ENCODE results near the gene CEP41. TPM values are rescaled to one million over a fixed set of nuclear protein-coding genes. Genes with fewer than 3 reads are reported as not detected.

The CEP41 gene, protein sequence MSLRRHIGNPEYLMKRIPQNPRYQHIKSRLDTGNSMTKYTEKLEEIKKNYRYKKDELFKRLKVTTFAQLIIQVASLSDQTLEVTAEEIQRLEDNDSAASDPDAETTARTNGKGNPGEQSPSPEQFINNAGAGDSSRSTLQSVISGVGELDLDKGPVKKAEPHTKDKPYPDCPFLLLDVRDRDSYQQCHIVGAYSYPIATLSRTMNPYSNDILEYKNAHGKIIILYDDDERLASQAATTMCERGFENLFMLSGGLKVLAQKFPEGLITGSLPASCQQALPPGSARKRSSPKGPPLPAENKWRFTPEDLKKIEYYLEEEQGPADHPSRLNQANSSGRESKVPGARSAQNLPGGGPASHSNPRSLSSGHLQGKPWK
- 7.0 and 8.0 TPM in 2 replicates for total RNA-seq

DNA sequence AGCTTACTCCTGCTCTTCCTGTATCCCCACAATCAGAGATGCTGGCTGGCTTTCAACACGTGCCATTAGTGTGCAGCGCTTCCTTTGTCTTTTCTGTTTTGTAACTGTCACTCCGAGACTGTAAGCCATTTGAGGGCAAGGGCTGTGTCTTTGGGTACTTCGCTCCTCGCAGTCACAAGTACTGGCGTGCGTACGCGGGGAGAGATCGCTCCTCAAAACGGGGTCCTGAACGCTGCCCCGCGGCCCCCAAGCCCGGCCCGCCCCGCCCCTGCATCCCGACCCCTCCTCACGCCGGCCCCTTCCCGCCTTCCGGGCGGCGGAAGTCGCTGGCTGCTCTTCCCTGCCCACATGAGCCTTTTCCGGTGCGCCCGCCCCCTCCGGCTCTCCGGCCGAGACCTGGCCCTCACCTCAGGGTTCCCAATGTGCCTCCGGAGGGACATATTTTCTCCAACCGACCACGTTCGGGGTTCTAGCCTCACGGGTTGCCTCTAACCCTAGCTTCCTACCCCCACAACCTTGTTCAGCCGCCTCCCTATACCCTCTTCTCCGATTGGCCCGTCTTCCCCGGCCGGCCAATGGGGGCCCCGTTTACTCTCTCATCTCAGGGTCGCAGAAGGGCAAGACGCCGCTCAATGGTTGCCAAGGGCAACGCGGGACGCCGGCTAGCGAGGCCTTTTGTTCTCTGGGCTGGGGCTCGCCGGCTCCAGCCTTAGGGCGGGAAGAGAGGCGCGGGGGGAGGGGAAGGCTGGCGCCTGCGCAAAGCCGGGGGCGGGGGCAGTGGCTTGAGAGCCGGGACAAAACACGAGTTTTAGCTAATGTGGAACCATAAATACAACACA, at the start of gene CEP41:
Gene CEP41 (minus strand): TSS at position 490 of the 839 bp plus-strand sequence. CDS start 50 bp downstream, at position 440.

DNA sequence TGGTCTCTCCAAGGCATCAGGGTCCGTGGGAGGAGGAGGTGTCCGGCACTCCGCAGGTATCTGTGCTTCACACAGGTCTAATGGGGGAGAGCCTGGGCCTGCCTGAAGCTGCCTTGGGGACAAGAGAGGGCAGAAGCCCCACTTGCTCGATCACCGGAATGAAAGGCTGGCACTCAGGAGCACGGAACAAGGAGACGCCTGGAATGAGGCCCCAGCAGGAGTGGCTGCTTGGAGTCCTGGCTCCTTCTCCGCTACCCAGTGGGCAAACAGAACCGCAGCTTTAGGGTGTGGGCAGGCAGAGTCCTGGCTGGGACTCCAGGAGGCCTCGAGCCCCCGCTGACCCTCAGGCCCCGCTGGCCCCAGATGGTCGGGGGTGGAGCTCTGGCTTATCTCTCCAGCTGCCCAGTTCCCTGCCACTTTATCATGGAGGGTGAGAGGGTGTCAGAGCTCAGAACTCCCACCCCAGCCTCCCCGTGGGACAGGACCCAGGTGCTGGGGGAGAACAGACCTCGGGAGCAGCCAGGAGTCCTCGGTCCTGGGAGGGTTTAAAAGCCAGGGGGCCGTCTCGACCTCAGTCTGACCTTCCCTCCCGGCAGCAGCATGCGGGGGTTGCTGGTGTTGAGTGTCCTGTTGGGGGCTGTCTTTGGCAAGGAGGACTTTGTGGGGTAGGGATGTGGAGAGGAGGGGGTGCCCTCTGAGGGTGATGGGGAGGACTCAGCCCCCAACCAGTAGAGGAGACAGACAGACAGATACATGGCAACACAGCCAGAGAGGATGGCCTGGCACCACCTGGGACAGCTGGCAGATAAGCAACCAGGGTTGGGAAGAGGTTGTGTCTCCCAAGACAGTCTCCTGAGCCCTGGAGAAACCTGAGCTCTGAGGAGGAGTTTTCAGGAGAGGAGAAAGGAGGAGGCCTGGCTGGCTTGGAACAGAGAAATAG, 60.6 kb downstream of the CEP41 start, which contains the start of gene CPA1:
Gene CPA1 (plus strand): TSS at position 574 of the 940 bp plus-strand sequence. CDS start 27 bp downstream, at position 601.

DNA sequence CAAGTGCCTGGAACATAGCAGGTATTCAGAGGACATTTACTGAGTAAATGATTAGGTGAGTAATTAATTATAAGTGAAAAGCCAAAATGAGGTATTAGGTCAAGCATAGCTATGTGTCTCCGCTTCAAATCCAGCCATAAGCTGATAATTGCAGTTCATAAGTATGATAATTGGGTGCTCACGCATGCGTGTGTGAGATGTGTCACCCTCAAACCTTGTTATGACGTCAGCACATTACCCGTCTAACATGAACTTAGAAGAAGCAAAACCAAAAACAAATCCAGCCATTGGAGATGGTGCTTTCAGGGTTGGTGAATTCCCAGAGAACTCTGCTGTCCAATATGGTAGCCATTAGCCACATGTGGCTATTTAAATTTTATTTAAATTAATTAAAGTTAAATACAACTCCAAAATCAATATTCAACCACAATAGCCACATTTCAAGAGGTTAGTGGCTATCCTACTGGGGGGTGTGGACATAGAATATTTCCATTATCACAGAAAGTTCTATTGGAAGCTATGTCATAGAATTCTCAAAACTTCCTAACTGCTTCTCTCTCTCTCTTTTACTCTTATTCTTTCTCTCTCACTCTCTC, 96.4 kb downstream of the CEP41 start, which contains the start of gene CPA5:
Gene CPA5 (plus strand): TSS at position 546 of the 596 bp plus-strand sequence. CDS start 1,670 bp downstream, outside the sequence.

Other genes starting within 250 kb of the CEP41 start
- gene TMEM209, start 235.6 kb downstream of the CEP41 start, total RNA-seq = 7.8 and 8.9 TPM in 2 replicates
- not detected in 2 replicates for gene SSMEM1, start 233.2 kb downstream of the CEP41 start, total RNA-seq
- gene CPA2, start 174.2 kb downstream of the CEP41 start, total RNA-seq = not detected in 2 replicates
- gene CPA4, start 147.9 kb downstream of the CEP41 start, total RNA-seq = 0.92 and 1.6 TPM in 2 replicates
- gene CPA5, start 96.2 kb downstream of the CEP41 start, total RNA-seq = not detected in 2 replicates
- gene CPA1, start 60.5 kb downstream of the CEP41 start, total RNA-seq = not detected in 2 replicates
- 0.66 and 2.0 TPM in 2 replicates for gene MEST, start 51.1 kb upstream of the CEP41 start, total RNA-seq
- 17.0 and 29.8 TPM in 2 replicates for gene COPG2, start 227.7 kb upstream of the CEP41 start, total RNA-seq
- not detected in 2 replicates for gene TSGA13, start 245.5 kb upstream of the CEP41 start, total RNA-seq